Lower leg skin (tissue), 4 donors: Measurements from ENCODE around the gene DTX1. TPM values are rescaled to one million over a fixed set of nuclear protein-coding genes. Genes with fewer than 3 reads are reported as not detected.

Experiments used
- DNase-seq, 2 donors: peaks; one replicate each; pipeline ENCODE4 v3.0.0-alpha.2; 2019; ENCODE audit warnings: low spot score in 2 of 2
- H3K4me3 ChIP-seq: fragments of 200-600 bp; sonication (generic); 2 replicates; pipeline ENCODE4 v1.5.1; 2017; ENCODE audit warnings: mild to moderate bottlenecking, low read depth; ENCODE audit not compliant: poor library complexity, severe bottlenecking
- CTCF ChIP-seq, 3 donors: fragments of 450-650 bp; IDR thresholded peaks; one replicate each; pipeline ENCODE4 v1.5.1; 2016; ENCODE audit warnings: antibody characterized with exemption in 3 of 3, mild to moderate bottlenecking in 3 of 3, moderate library complexity in 2 of 3
- POLR2A ChIP-seq, 2 donors: fragments of 450-650 bp; IDR thresholded peaks; one replicate each; pipeline ENCODE4 v1.6.1; 2016 to 2017; ENCODE audit warnings: antibody characterized with exemption in 2 of 2, mild to moderate bottlenecking in 1 of 2, moderate library complexity in 1 of 2
- WGBS, 2 donors: methylation state at CpG; one replicate each; pipeline ENCODE4 v1.1.5; 2018; 5-methylcytosine and 5-hydroxymethylcytosine counted together
- intact Hi-C: fragments of 100-400 bp; cut with DNase I; formaldehyde crosslinking; loops from one replicate; pipeline ENCODE4 v1.15.0; 2023; ENCODE audit warnings: low total_unique reads
- total RNA-seq, 4 donors: library from RNA; depleted of rRNA; stranded (reverse); fragments of >200 nt; gene quantifications; one replicate each; pipeline ENCODE4 v1.1.0, GENCODE V29; 2016

Gene DTX1
- total RNA-seq, 4 donors from 2014 or later = 1.5 to 5.0 (median 3.4) TPM

DNA sequence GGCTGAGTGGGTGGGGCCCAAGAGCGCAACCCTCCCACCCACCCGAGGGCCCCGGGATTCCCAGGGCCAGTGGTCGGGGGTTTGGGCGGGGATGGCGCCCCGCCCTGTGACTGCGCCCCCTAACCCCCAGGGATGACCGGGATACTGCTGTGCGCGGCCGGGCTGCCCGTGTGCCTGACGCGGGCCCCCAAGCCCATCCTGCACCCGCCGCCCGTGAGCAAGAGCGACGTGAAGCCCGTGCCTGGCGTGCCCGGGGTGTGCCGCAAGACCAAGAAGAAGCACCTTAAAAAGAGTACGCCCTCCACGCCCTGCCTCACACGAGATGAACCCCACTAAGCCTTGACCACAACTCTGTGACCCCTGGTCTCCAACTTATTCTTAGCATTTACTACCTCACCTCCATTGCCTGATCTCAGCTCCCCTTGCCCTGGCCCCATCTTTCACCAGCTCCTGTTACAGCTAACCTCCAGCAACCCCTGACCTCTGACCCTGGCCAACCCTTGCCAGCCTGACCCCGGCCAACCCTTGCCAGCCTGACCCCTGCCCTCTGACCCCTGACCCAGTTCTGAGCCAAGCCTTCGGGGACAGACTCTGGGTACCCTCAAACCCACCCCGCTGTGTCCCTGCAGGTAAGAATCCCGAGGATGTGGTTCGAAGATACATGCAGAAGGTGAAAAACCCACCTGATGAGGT is 37.0 kb downstream of the DTX1 start:
- no peak overlapping the region for H3K4me3 ChIP-seq
- DNase-seq = no peak
- TF ChIP-seq POLR2A (IDR thresholded peaks at IDR 0.05) (no peak), CTCF (IDR thresholded peaks at IDR 0.05) (no peak)
- 52 to 66% methylated on average over 8 to 18 of the region's 32 CpGs for WGBS, 2 donors
- intact Hi-C loops = no loop called here

GRCh38 chr12:113094738-113095137 is 38.2 kb downstream of the DTX1 start:
- TF ChIP-seq CTCF (IDR thresholded peaks at IDR 0.05) = no peak
- no peak for TF ChIP-seq POLR2A (IDR thresholded peaks at IDR 0.05)
- DNase-seq = no peak
- WGBS, 2 donors = 88% methylated on average over 14 to 16 of the region's 16 CpGs
- intact Hi-C loops = no loop called here
- no peak overlapping the region for H3K4me3 ChIP-seq

DNA sequence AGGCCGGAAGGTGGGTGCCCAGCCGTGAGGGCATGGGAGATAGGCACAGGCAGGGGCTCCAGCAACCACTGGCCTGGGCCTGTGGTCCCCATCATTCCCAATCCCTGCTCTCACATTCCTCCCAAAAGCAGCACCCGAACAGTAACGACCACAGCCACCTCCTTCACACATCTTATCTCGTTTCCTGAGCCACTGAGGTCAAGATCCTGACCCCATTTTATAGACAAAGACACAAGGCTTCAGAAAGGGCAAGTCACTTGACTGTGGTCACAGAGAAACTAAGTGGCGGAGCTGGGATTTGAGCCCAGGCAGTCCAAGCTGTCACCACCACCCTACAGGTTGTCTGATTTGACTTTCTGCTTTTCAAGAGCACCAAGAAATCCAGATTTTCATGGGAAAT is 38.9 kb downstream of the DTX1 start:
- intact Hi-C loops = no loop called here
- no peak for DNase-seq
- no peak overlapping the region for H3K4me3 ChIP-seq
- 67 to 76% methylated on average over 6 of the region's 6 CpGs for WGBS, 2 donors
- TF ChIP-seq CTCF (IDR thresholded peaks at IDR 0.05) (no peak), POLR2A (IDR thresholded peaks at IDR 0.05) (no peak)

GRCh38 chr12:113096675-113097461 is 40.3 kb downstream of the DTX1 start:
- intact Hi-C loops = no loop called here

DNA sequence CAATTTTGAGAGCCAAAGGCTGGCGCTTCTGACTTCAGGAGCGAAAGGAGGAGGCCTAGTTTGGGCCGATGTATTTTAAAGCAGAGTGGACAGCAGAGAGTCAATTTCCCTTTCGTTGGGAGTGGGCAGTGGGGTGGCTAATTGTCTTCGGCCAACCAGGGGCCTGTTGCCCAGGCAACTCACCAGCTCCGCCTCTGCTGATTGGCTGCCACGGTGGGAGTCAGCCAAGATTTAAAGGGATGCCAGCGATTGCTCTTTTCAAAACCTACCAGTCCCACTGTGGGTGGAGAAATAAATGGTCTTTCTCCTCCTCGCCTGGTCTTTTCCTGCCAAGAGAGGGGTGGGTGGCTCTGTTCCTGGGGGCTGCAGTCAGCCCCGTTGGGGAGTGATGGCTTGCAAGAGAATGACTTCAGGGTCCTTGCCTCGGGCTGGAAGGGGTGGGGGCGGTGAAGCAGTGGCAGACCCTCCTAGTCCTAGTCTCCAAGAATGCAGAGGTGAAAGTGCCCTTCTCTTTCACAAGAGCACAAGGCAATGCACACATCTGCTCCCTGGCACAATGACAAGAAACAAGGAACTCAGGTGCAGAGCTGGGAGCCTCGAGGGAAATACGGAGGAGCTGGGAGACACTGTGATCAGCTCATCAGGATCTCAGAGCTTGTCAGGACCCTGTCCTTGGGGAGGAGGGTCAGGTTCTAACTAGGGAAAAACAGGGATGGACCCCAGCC is 41.3 kb downstream of the DTX1 start:
- no peak for DNase-seq
- 33 to 35% methylated on average over 12 to 14 of the region's 14 CpGs for WGBS, 2 donors
- H3K4me3 ChIP-seq = no peak overlapping the region
- TF ChIP-seq POLR2A (IDR thresholded peaks at IDR 0.05) = no peak
- TF ChIP-seq CTCF (IDR thresholded peaks at IDR 0.05) = no peak
- intact Hi-C loops = no loop called here

More at GRCh38 chr12:113096675-113097461, 40.3 kb downstream of the DTX1 start:
- no peak for TF ChIP-seq POLR2A (IDR thresholded peaks at IDR 0.05)
- TF ChIP-seq CTCF (IDR thresholded peaks at IDR 0.05) = no peak
- WGBS, 2 donors = 78 to 82% methylated on average over 27 to 30 of the region's 30 CpGs
- no peak overlapping the region for H3K4me3 ChIP-seq
- DNase-seq = no peak
